SJSA1 (cell line): Measurements from ENCODE around the gene BOLL. TPM values are rescaled to one million over a fixed set of nuclear protein-coding genes. Genes with fewer than 3 reads are reported as not detected.

Experiments used
- DNase-seq, 2 experiments: peaks; one replicate each; pipeline ENCODE4 v3.0.0-alpha.2; 2015 to 2020; ENCODE audit warnings: low spot score in 2 of 2, low read depth in 1 of 2
- H3K27ac ChIP-seq: fragments of 250-450 bp; sonication (Bioruptor Pico); 2 replicates; pipeline ENCODE4 v1.5.1; 2020; ENCODE audit warnings: mild to moderate bottlenecking, moderate library complexity
- H3K27me3 ChIP-seq: fragments of 250-450 bp; sonication (Bioruptor Pico); replicated peaks from 2 replicates; pipeline ENCODE4 v1.5.1; 2020; ENCODE audit warnings: mild to moderate bottlenecking, moderate library complexity
- H3K36me3 ChIP-seq: fragments of 250-450 bp; sonication (Bioruptor Pico); 2 replicates; pipeline ENCODE4 v1.5.1; 2020; ENCODE audit warnings: mild to moderate bottlenecking
- H3K4me1 ChIP-seq: fragments of 250-450 bp; sonication (Bioruptor Pico); replicated peaks from 2 replicates; pipeline ENCODE4 v1.6.1; 2021; ENCODE audit warnings: mild to moderate bottlenecking
- H3K4me3 ChIP-seq: fragments of 250-450 bp; sonication (Bioruptor Pico); 2 replicates; pipeline ENCODE4 v1.5.1; 2020; ENCODE audit warnings: mild to moderate bottlenecking
- H3K9me3 ChIP-seq: fragments of 250-450 bp; sonication (Bioruptor Pico); replicated peaks from 2 replicates; pipeline ENCODE4 v1.5.1; 2020; ENCODE audit warnings: mild to moderate bottlenecking
- total RNA-seq: library from RNA; depleted of rRNA; stranded (reverse); fragments of >200 nt; shearing (Covaris generic); gene quantifications from 2 replicates; pipeline ENCODE4 v1.2.3, GENCODE V29; 2014

BOLL gene
- total RNA-seq, 1 experiment from 2014 or later = not detected

DNA sequence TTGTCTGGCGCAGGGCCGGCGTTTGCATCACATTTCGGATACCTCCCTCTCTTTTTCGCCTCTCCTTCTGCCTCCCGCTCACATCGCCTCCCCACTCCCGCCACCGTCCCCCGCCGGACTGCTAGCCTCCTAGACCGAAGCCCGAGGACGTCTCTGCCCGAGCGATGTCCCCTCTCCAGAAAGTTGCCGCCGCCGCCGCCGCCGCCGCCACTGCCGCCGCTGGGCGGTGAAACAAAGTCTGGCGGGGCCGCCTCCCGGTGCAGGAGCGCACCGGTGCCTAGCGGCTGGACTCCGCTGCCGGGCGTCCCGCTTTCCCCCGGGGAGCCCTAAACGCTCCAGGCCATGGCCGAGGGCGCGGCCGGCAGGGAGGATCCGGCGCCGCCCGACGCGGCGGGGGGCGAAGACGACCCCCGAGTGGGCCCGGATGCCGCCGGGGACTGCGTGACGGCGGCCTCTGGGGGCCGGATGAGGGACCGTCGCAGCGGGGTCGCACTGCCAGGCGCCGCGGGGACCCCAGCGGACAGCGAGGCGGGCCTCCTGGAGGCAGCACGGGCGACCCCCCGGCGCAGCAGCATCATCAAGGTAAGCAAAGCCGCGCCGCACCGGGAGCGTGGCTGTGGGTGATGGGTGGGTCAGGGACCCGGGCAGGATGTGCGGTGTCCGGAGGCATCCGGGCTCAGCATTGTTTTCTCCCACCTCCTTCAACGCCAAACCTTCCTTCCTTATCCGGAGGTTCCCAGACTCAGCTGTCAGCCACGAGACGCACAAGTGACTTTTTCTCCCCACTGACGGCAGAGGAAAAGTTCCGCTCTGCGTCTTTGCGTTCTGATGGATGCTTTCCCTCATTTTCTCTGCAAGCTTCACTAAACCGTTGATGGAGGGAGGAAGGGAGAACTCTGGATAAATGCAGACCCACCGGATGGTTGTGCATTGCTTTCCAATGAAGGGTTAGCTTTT is 19.9 kb upstream of the BOLL start:
- peak; percentile 34 to 38 for DNase-seq
- peaks cover 19% of the 10 kb centered on the region for H3K4me1 ChIP-seq
- no peaks in the 10 kb centered on the region; the same call in 1 of the 2 replicates for H3K9me3 ChIP-seq
- no peak overlapping the region for H3K27ac ChIP-seq
- peaks cover 64% of the 10 kb centered on the region for H3K27me3 ChIP-seq
- peak overlapping the region; percentile 51 for H3K4me3 ChIP-seq
- H3K36me3 ChIP-seq = no peaks in the 10 kb centered on the region

DNA sequence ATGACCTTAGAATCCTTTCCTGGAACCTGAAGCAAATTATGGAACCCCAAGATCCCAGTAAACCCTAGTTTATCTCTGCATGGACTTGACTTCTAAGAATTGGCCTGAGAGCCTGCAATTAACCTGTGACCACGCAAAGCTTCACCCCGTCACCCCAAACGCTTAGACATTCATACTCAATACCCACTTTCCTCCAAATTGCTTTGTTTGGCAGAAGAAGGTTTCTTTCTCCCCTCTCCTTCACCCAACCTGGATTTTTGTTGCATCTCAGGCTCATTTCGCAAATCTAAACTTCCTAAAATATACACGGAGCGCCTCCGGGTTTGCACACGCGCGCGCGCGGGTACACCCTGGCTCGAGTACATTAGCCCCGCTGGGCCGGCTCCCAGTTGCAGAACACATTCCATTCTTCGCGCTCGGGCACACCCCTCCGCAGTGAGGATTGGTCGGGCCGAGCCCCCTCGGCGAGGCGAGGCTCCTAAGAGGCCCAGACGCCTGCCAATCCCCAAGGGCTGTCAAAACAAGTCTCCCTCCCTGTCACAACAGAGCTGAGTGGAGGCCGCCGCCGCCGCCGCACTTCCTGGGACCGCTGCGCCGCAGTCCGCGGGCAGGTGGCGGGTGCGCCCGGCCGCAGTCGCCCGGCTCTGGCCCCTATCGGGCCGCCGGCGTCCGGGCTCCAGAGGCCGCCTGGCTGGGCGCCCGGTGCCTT is 19.1 kb upstream of the BOLL start, which contains the start of gene PLCL1:
Gene PLCL1, plus strand, starts transcription at position 545 of the 709 bp plus-strand sequence.
- H3K4me1 ChIP-seq = peaks cover 19% of the 10 kb centered on the region
- H3K36me3 ChIP-seq = no peaks in the 10 kb centered on the region
- peak; percentile 82 to 90 for DNase-seq
- H3K4me3 ChIP-seq = peak within 1 kb of the TSS; percentile 51
- no peaks in the 10 kb centered on the region; the same call in 1 of the 2 replicates for H3K9me3 ChIP-seq
- peaks cover 66% of the 10 kb centered on the region for H3K27me3 ChIP-seq
- no peak within 1 kb of the TSS for H3K27ac ChIP-seq

DNA sequence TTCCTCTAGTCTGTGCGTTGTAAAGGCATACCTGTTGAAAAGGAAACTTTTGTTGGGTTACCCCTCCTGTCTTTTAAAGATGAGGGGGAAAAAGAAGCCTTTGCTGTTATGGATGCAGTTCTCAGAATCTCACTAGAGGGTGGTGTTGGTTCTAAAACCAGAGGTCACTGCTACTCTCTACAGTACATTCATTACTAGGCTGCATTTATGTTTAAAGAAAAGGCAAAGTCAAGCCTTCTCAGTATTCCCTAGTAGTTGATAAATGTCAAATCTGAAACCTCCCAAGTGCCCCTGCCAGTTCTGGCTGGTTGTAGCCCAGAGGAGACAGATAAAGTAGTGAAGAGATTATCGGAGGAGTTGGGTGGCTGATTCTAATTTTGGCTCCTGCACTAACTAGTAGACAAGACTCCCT is 17.9 kb upstream of the BOLL start:
- Histone ChIP-seq H3K27ac (no peak overlapping the region), H3K4me1 (peaks cover 19% of the 10 kb centered on the region), H3K27me3 (peaks cover 64% of the 10 kb centered on the region), H3K9me3 (no peaks in the 10 kb centered on the region; the same call in 1 of the 2 replicates), H3K36me3 (no peaks in the 10 kb centered on the region), H3K4me3 (no peak overlapping the region)
- peak in 1 of 2 experiments; percentile 24 for DNase-seq

- H3K4me3 ChIP-seq = no peak overlapping the region
- H3K4me1 ChIP-seq = peaks cover 19% of the 10 kb centered on the region
- H3K36me3 ChIP-seq = no peaks in the 10 kb centered on the region
- no peak for DNase-seq
- no peaks in the 10 kb centered on the region; the same call in 1 of the 2 replicates for H3K9me3 ChIP-seq
- peaks cover 54% of the 10 kb centered on the region for H3K27me3 ChIP-seq
- H3K27ac ChIP-seq = no peak overlapping the region
These were observed 15.9 kb upstream of the BOLL start for GRCh38 chr2:197801033-197801432.

DNA sequence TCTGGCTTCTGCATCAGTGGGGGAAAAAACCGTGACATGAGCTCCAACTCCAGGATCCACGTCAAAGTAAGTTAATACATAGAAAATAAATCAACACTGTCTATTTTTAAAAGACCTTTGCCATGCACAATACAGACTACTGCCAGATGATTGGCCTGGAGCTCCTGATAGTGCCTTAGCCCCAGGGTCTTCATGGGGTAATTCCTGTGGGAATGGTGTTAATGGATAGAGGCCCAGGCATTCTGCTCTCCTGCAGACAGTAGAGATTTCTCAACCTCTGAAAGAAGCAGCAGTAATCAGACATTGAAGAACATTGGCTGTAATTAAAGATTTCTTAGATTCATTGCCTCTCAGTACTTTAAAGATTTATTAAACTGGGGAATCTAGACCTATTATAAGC is 15.0 kb upstream of the BOLL start:
- DNase-seq = no peak
- Histone ChIP-seq H3K9me3 (no peaks in the 10 kb centered on the region; the same call in 1 of the 2 replicates), H3K4me3 (no peak overlapping the region), H3K27me3 (peaks cover 45% of the 10 kb centered on the region), H3K36me3 (no peaks in the 10 kb centered on the region), H3K27ac (no peak overlapping the region), H3K4me1 (peaks cover 14% of the 10 kb centered on the region)

GRCh38 chr2:197799068-197799467 is 13.9 kb upstream of the BOLL start:
- Histone ChIP-seq H3K27ac (no peak overlapping the region), H3K27me3 (peaks cover 35% of the 10 kb centered on the region), H3K36me3 (no peaks in the 10 kb centered on the region), H3K4me3 (no peak overlapping the region), H3K9me3 (no peaks in the 10 kb centered on the region), H3K4me1 (peaks cover 4% of the 10 kb centered on the region)
- DNase-seq = no peak

- Histone ChIP-seq H3K27me3 (peaks cover 26% of the 10 kb centered on the region), H3K4me3 (no peak overlapping the region), H3K4me1 (no peaks in the 10 kb centered on the region), H3K36me3 (no peaks in the 10 kb centered on the region), H3K27ac (no peak overlapping the region), H3K9me3 (no peaks in the 10 kb centered on the region)
- DNase-seq = no peak
These were observed 13.1 kb upstream of the BOLL start for GRCh38 chr2:197798187-197798586.

- H3K27me3 ChIP-seq = peaks cover 10% of the 10 kb centered on the region
- DNase-seq = no peak
These were observed 10.2 kb upstream of the BOLL start for GRCh38 chr2:197795277-197795676.

GRCh38 chr2:197793456-197793855 is 8.3 kb upstream of the BOLL start:
- H3K4me1 ChIP-seq = no peaks in the 10 kb centered on the region
- H3K4me3 ChIP-seq = no peak overlapping the region
- no peak overlapping the region for H3K27ac ChIP-seq
- 0 out of 2 replicates have a peak, but pooled peaks cover 3% of the 10 kb centered on the region for H3K27me3 ChIP-seq
- H3K9me3 ChIP-seq = no peaks in the 10 kb centered on the region
- H3K36me3 ChIP-seq = no peaks in the 10 kb centered on the region
- no peak for DNase-seq

More at GRCh38 chr2:197795277-197795676, 10.2 kb upstream of the BOLL start:
- Histone ChIP-seq H3K27ac (no peak overlapping the region), H3K4me1 (no peaks in the 10 kb centered on the region), H3K9me3 (no peaks in the 10 kb centered on the region), H3K36me3 (no peaks in the 10 kb centered on the region), H3K4me3 (no peak overlapping the region)

DNA sequence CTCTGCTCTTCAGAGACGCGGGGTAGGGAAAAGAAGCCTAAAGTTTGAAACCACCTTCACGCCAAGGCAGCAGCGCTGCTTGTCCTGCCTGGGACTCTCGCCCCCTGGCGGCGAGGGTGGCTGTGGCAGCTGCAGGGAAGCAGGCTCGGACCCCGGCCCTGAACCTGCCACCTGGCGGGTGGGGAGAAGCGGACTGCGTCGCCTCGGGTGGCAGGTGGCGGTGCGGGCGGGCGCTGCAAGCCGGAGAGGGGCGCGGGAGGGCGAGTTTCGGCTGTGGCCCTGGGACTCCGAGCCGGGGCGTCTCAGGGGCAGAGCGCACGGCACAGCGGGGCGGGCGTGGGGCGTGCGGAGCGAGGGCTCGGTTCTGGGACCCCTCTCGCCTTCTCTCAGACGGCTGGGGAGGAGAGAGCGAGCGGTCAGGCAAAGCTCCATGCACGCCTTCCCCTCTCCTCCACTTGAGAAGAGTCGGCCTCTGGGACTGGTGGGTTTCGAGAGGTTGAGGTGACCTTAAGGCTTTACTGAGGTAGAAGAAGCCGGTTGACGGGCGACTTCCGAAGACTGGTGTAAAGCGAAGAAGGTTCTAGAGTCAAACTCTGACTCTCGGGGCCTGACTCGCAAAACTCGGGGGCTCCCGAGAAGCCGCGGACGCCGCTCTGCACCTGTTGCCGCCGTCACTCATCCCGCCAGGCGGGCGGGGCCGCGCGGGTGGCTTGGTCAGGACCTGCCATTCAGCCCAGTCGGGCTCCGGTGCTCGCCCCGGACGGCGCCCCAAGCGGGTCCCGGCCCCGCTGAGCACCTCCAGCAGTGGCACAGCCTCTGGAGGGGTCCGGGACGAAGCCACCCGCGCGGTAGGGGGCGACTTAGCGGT is 1.1 kb upstream of the BOLL start:
- Histone ChIP-seq H3K36me3 (no peaks in the 10 kb centered on the region), H3K4me1 (no peaks in the 10 kb centered on the region), H3K27ac (no peak overlapping the region), H3K4me3 (no peak overlapping the region), H3K9me3 (0 out of 2 replicates have a peak, but pooled peaks cover 6% of the 10 kb centered on the region), H3K27me3 (no peaks in the 10 kb centered on the region)
- DNase-seq = peak in 1 of 2 experiments; percentile 38

DNA sequence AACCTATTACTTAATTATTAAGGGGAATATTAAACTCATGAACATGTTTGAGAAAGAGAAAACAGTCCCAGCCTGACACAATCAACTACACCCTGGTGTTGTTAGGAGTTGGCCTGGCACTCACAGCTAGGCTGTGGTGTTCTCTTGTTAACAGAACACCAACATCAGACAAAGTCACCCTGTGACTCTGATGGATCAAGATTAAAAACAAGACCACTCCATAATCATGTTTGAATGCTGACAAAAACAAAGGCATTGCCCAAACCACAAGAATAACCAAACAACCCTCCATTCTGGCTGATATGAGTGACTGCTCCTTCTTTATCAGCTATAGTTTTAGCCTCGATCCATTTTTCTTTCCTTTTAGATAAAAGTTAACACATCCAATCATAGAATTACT is 3.0 kb downstream of the BOLL start:
- Histone ChIP-seq H3K4me3 (no peak overlapping the region), H3K9me3 (0 out of 2 replicates have a peak, but pooled peaks cover 6% of the 10 kb centered on the region), H3K27ac (no peak overlapping the region), H3K4me1 (no peaks in the 10 kb centered on the region), H3K27me3 (no peaks in the 10 kb centered on the region), H3K36me3 (no peaks in the 10 kb centered on the region)
- DNase-seq = no peak

- H3K9me3 ChIP-seq = no peaks in the 10 kb centered on the region
- no peak overlapping the region for H3K4me3 ChIP-seq
- H3K36me3 ChIP-seq = no peaks in the 10 kb centered on the region
- H3K27ac ChIP-seq = no peak overlapping the region
- no peaks in the 10 kb centered on the region for H3K4me1 ChIP-seq
- 0 out of 2 replicates have a peak, but pooled peaks cover 2% of the 10 kb centered on the region for H3K27me3 ChIP-seq
- DNase-seq = no peak
These were observed 5.9 kb downstream of the BOLL start for GRCh38 chr2:197779261-197779660.

GRCh38 chr2:197777823-197778407 is 7.2 kb downstream of the BOLL start:
- H3K4me1 ChIP-seq = no peaks in the 10 kb centered on the region
- H3K27ac ChIP-seq = no peak overlapping the region
- H3K4me3 ChIP-seq = no peak overlapping the region
- peaks cover 6% of the 10 kb centered on the region; the same call in 1 of the 2 replicates for H3K27me3 ChIP-seq
- no peaks in the 10 kb centered on the region for H3K9me3 ChIP-seq
- DNase-seq = peak in 1 of 2 experiments; percentile 8
- no peaks in the 10 kb centered on the region for H3K36me3 ChIP-seq
